Activated CD4-positive, CD25-positive, alpha-beta regulatory T cell treated with anti-CD3 and anti-CD28 coated beads, Interleukin-2, amount 50 U/mL, for 72 hours (primary cell): ENCODE measurements around the gene CD47.

Experiments
- DNase-seq: peaks from one replicate; pipeline ENCODE4 v3.0.0; 2021

CD47 gene

GRCh38 chr3:108114423-108115065 is 23.7 kb upstream of the CD47 start:
- no peak for DNase-seq

DNA sequence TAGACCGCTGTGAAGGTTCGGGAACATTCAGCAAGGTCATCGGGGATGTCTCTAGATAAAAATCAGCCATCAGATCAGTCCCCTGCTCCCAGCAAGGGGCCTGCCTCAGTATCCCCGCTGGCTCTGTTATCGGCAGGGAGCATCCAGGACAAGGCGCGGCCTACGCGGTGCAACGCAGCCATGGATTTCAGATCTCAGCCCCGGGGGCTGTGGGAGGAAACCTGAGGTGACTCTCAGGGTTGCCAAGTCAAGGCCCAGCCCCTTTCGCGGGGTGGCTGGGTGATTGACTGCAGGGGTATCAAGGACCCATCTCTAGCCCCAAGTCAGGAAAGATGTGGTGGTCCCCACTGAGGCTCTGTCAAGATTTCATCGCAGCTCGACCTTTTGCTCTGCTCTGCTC is 23.1 kb upstream of the CD47 start:
- DNase-seq = no peak

DNA sequence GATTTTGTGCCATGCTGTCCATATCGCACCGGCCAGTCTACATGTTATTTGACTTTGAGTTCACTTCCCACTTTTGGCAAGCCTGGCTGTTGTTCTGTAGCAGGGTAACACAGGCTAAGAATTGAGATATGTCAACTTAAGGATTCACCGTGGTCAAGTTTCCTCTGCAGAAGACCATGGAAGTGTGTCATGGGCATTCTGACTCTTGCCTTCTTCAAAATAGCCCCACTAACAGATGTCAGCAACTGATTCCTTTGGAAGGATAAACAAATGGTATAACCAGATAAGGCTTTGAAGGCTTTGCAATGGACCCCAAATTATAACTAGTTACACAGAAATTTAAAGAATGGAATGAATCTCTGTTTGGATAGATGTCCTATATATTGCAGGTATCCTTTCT is 20.1 kb upstream of the CD47 start:
- no peak for DNase-seq

DNA sequence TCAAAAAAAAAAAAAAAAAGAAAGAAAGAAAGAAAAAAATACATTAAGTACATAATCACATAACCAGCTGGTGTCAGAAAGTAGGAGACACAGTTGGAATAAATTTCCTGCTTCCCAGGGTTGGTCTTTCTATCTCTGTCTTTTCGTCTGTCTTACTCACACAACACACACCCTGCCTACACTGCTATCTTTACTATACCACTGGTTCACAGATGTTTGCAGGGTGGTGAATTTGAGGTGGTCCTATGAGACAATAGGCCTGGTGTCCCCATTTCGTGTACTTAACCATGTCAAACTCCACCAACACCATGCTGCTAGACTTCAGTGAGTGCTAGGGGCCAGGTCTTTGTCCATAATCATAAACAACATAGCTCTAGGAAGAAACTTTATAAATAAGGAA is 17.6 kb upstream of the CD47 start:
- DNase-seq = no peak

DNA sequence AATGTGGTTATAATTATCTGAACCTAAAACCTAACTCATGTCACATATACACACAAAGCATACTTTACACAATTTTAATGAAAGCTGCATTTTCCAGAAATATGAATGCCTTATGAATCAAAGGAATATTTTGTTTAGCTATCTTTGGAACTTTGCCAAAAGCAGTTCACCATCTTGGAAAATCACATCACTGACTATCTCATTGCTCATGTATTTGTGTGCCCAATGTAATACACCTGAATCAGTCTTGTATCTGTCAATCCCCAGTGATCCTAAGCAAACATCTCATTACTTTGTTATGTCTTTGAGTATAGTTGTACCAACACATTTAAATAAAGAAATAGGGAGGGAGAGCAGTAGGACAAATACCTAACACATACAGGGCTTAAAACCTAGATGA is 15.6 kb upstream of the CD47 start:
- DNase-seq = no peak

- no peak for DNase-seq
These were observed 15.2 kb upstream of the CD47 start for GRCh38 chr3:108106031-108106430.

DNA sequence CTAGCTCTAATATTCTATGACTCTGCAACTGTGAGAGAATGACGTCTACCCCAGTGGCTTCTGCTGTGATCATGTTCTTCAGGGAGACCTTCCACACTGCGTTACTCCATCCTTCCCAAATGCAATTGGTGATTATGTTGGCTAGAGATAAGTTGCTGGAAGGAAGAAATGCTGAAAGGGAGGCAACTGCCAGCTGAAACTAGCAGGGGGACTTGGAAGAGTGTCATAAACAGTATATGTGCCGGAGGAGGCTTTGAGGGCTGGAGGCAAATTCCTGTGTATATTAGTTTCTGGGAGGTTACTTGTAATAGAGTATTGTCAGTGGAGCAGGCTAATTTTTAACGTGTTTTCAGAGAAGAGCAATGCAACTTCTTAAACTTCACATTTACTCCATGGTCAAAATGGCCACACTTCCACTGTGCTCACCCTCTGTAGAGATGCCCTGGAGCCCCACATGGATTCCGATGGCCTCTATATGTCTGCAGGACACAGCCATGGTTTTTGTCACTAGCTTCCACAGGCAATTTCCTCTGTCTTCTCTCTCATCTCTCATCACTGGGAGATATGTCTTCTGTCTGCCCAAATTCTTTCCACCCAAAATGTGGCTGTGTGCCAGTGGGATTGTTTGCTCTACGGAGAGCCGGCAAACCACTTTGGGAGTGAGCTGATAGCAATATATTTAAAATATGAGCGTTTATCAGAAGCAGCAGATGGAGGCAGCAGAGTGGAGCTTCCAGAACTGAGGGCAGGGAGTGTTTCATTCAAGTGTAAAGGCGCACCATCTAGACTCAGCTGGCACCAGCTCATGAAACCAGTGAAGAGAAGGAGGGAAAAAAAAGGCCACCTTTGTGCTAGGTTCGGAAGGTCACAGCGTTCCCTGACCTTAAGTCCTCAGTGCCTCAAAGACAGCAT is 13.3 kb upstream of the CD47 start:
- no peak for DNase-seq

GRCh38 chr3:108103040-108103751 is 12.4 kb upstream of the CD47 start:
- no peak for DNase-seq

GRCh38 chr3:108102420-108103039 is 11.7 kb upstream of the CD47 start:
- no peak for DNase-seq

GRCh38 chr3:108100906-108101660 is 10.3 kb upstream of the CD47 start:
- DNase-seq = no peak

GRCh38 chr3:108099679-108100428 is 9.0 kb upstream of the CD47 start:
- no peak for DNase-seq

- no peak for DNase-seq
These were observed 8.4 kb upstream of the CD47 start for GRCh38 chr3:108099244-108099643.

DNA sequence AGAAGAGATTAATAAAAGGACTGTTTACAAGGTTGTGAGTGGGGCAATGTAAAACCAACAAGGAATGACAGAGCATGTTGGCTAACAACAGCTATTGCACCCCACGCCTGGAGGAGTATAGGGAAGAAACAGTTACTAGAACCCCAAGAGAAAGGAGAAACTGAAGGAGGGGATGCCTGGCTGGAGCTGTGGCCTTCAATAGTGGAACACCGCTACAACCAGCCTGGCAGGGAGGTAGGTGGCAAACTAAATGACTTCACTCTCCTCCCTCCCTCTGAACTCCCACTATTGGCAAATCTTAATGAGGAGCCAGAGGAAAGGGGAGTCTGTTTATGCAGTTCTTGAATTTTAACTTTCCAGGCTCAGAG is 7.2 kb upstream of the CD47 start:
- DNase-seq = no peak

DNA sequence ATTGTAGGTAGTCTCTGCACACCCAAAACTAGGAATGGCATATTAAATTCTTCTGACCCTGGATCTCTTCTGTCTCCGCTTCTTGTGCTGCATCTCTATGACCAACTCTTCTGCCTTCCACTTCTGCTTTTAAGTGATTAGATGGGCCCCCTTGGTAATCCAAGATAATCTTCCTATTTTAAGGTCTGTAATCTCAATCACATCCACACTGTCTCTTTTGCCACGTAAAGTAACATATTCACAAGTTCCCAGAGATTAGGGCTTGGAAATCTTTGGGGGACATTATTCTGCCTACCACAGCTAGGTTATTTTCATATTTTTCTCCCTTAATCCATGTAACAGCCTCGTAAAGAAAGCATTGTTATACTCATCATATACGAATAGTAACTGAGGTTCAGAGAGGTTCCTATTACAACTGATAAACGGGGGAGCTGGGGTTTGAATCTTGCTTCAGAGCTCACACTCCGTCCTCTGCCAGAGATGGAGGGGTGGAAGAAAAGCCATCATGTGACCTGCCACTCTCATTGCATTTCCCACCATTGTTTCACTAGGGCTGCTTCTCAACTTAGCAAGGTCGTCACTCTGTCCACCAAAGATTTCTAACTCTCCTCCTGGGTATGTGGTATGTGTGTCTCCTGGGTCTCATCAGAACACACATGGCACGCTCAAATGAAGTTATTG is 6.6 kb upstream of the CD47 start:
- no peak for DNase-seq

DNA sequence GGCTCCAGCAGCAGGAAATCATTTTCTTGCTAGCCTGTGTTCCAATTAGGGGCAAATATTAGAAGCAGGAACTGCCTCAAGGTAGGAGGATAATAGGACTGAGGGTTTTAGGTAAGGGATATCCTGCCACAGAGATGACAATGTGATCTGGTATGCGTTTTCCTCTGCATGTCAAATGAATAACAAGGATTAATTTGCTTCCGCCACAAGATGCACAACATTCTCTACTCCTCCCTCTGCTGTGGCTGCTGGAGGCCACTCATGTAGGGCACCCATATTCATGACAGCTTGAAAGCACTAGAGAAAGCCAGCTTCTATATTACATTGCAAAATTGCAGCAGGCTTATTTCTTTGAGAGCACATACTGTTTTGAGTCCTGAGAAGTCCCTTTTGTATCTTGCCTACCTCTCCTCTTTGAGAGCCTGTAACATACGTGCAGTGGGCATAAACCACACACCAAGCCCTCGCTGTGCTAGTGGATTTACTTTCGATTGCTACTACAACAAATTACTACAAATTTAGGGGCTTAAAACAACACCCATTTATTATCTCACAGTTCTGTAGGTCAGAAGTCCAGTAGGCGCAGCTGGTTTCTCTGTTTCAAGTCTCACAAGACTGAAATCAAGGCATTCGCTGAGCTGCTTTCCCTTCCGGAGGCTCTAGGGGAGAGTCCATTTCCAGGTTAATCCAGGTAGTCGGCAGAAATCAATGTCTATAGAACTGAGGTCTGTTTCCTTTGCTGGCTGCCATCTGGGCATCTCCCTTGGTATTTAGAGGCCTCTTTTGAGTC is 5.9 kb upstream of the CD47 start:
- no peak for DNase-seq

DNA sequence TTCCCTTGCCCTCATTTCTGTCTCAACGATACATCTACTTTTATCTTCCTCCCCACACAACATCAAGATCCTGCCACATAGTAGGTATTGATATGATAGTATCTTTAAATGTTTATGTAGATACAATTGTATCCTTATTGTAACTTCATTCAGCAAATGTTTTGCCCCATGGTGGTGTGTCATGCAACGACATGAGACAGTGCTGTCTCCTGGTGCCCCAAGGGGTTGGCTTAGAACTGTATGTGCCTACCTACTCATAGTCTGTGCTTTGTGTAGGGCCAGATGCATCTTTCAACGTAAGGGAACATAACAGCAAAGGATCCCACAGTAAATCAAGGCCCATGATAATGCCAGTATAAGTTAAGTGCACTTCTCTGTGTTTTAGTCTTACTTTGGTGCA is 2.8 kb upstream of the CD47 start:
- DNase-seq = no peak

- no peak for DNase-seq
These were observed 2.2 kb upstream of the CD47 start for GRCh38 chr3:108093021-108093420.

- DNase-seq = no peak
These were observed 1.7 kb upstream of the CD47 start for GRCh38 chr3:108092501-108092900.

DNA sequence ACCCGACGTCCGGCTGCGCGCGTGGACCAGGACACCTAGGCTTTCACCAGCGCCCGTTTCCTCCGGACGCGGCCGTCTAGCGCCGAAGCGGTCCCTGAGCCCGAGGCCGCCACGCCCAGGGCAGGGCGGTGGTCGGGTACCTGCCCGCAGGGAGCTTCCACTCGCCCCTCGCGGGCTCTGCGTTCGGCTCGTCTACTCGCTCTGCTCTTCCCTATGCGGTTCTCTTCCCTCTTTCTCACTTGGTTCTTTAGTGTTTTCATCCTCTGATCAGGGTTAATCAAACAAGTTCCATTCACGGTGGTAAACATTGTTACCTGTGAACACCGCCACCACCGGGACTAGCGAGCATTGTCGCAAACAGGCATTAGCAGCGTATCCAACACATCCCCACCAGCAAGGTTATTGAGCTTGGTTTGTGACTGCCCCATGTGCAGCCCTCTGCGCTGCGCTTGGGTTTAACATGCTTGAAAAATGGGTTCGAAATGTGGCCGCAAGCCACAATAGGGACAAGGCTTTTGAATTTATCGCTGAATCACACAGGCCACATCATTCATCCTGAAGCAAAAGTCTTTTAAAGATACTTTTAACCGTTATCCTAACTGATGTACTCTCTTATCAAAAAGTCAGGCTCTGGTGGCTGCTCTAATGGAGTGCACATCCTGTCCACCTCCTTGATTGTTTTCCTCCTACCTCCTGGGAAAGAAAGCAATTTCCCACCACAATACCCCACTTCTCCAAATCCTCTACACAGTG is 843 bp upstream of the CD47 start:
- DNase-seq = peak; percentile 59
